Activated B cell treated with CpG ODN at 0.5 μM for 24 hours (primary cell): ENCODE data around the gene SRPK2. TPM values are rescaled to one million over a fixed set of nuclear protein-coding genes. Genes with fewer than 3 reads are reported as not detected.
"Not testable (repeated sequence)": the region's sequence is repeated elsewhere in the genome, so short reads cannot be mapped to it uniquely, and the experiment has no call there.

Source experiments
- ATAC-seq: fragments of 200-7000 bp; cut with Tn5 transposase; one replicate; pipeline ENCODE4 v1.10.0; 2021; ENCODE audit warnings: low read depth, mild to moderate bottlenecking, moderate library complexity
- CTCF ChIA-PET: fragments of 350-600 bp; sonication (Branson Sonifier 250); formaldehyde crosslinking; loops from one replicate; lab custom pipeline; 2021; ENCODE audit warnings: antibody characterized with exemption; lab: Charles Lee
- POLR2A ChIA-PET: fragments of 350-600 bp; sonication (Branson Sonifier 250); formaldehyde crosslinking; loops from one replicate; lab custom pipeline; 2021; ENCODE audit warnings: antibody characterized with exemption; lab: Charles Lee
- DNase-seq: peaks from one replicate; pipeline ENCODE4 v3.0.0; 2022
- H3K27ac Mint-ChIP-seq: one replicate; pipeline ENCODE4 v1.8.0; 2020; ENCODE audit warnings: mixed read lengths
- H3K27me3 Mint-ChIP-seq: one replicate; pipeline ENCODE4 v1.8.0; 2021; ENCODE audit warnings: mixed read lengths
- H3K36me3 Mint-ChIP-seq: one replicate; pipeline ENCODE4 v1.8.0; 2021; ENCODE audit warnings: low read depth, mixed read lengths
- H3K4me1 Mint-ChIP-seq: one replicate; pipeline ENCODE4 v1.8.0; 2021; ENCODE audit warnings: mixed read lengths
- H3K4me3 Mint-ChIP-seq: one replicate; pipeline ENCODE4 v1.8.0; 2020; ENCODE audit warnings: mild to moderate bottlenecking, mixed read lengths
- H3K9me3 Mint-ChIP-seq: one replicate; pipeline ENCODE4 v1.8.0; 2020; ENCODE audit warnings: mixed read lengths
- CTCF ChIP-seq: fragments of 200-600 bp; IDR thresholded peaks from one replicate; pipeline ENCODE4 v1.8.0; 2022; ENCODE audit warnings: antibody characterized with exemption, mild to moderate bottlenecking
- intact Hi-C: fragments of 100-400 bp; cut with micrococcal nuclease; formaldehyde crosslinking; loops from one replicate; pipeline ENCODE4 v1.15.1; 2024
- total RNA-seq: library from RNA; stranded (reverse); gene quantifications from 2 replicates; pipeline ENCODE4 v1.2.3, GENCODE V29; 2022

The SRPK2 gene
- total RNA-seq, 1 donor from 2014 or later: 59.2 TPM

- ATAC-seq (peak; percentile 88), DNase-seq (peak; percentile 40)
- TF ChIP-seq CTCF: no peak
- Mint-ChIP-seq H3K4me3 (peak overlapping the region; percentile 82), H3K36me3 (no peaks in the 10 kb centered on the region), H3K9me3 (no peaks in the 10 kb centered on the region), H3K27ac (peak overlapping the region; percentile 99), H3K4me1 (peaks cover 86% of the 10 kb centered on the region), H3K27me3 (no peaks in the 10 kb centered on the region)
- POLR2A ChIA-PET: interaction anchor here (1.0 to 3.8 kb wide), 7 partner anchors 9 to 411 kb away, joined by 3 to 36 read pairs (median 5); partner anchors contain the start of genes RINT1 and SRPK2
- CTCF ChIA-PET: interaction anchor here (1.2 to 2.0 kb wide), 2 partner anchors 15 to 36 kb away, joined by 4 read pairs; partner anchors contain the start of gene SRPK2
- intact Hi-C loops: loop anchor here (1.0 to 10.0 kb wide), 8 partner anchors 15 to 453 kb away; partner anchors contain the start of genes PUS7 and SRPK2
Measured at GRCh38 chr7:105352018-105352612, 36.6 kb downstream of the SRPK2 start.

- peak overlapping the region; percentile 32 for H3K4me3 Mint-ChIP-seq
- DNase-seq: no peak
- POLR2A ChIA-PET: interaction anchor here (0.7 to 1.8 kb wide), 4 partner anchors 9 to 405 kb away, joined by 3 to 9 read pairs (median 5); no protein-coding TSS in a partner anchor
- H3K36me3 Mint-ChIP-seq: no peaks in the 10 kb centered on the region
- no peaks in the 10 kb centered on the region for H3K9me3 Mint-ChIP-seq
- peaks cover 85% of the 10 kb centered on the region for H3K4me1 Mint-ChIP-seq
- CTCF ChIA-PET: interaction anchor here (0.7 to 1.1 kb wide), 2 partner anchors 9 to 88 kb away, joined by 4 to 5 read pairs; no protein-coding TSS in a partner anchor
- peak overlapping the region; percentile 89 for H3K27ac Mint-ChIP-seq
- no peak for TF ChIP-seq CTCF
- no peaks in the 10 kb centered on the region for H3K27me3 Mint-ChIP-seq
- intact Hi-C loops: loop anchor here (5.0 to 10.0 kb wide), 2 partner anchors 171 to 454 kb away; partner anchors contain the start of gene PUS7
- ATAC-seq: no peak
Measured at GRCh38 chr7:105350906-105351305, 37.8 kb downstream of the SRPK2 start.

- CTCF ChIA-PET, ATAC-seq, H3K27ac Mint-ChIP-seq, intact Hi-C loops, H3K4me3 Mint-ChIP-seq, H3K27me3 Mint-ChIP-seq, H3K9me3 Mint-ChIP-seq, H3K36me3 Mint-ChIP-seq, DNase-seq: not testable (repeated sequence)
- POLR2A ChIA-PET: interaction anchor here (0.6 to 0.8 kb wide), 4 partner anchors 103 to 425 kb away, joined by 5 to 10 read pairs (median 8); no protein-coding TSS in a partner anchor
- peaks cover 80% of the 10 kb centered on the region for H3K4me1 Mint-ChIP-seq
Measured at GRCh38 chr7:105348177-105348576, 40.5 kb downstream of the SRPK2 start.

GRCh38 chr7:105346593-105347322 lies 42.0 kb downstream of the SRPK2 start:
- H3K4me1 Mint-ChIP-seq: peaks cover 78% of the 10 kb centered on the region
- no peak for DNase-seq
- no peaks in the 10 kb centered on the region for H3K36me3 Mint-ChIP-seq
- H3K27me3 Mint-ChIP-seq: no peaks in the 10 kb centered on the region
- CTCF ChIA-PET: interaction anchor here (1.4 kb wide), 1 partner anchor 10 kb away, joined by 3 read pairs; no protein-coding TSS in a partner anchor
- H3K4me3 Mint-ChIP-seq: no peak overlapping the region
- H3K9me3 Mint-ChIP-seq: no peaks in the 10 kb centered on the region
- intact Hi-C loops: no loop called here
- TF ChIP-seq CTCF: no peak
- peak overlapping the region; percentile 76 for H3K27ac Mint-ChIP-seq
- POLR2A ChIA-PET: interaction anchor here (0.5 to 1.5 kb wide), 5 partner anchors 12 to 246 kb away, joined by 3 to 9 read pairs (median 7); no protein-coding TSS in a partner anchor
- ATAC-seq: no peak

- CTCF ChIA-PET: interaction anchor here (1.0 to 1.4 kb wide), 3 partner anchors 9 to 84 kb away, joined by 3 to 4 read pairs (median 3); no protein-coding TSS in a partner anchor
- DNase-seq: no peak
- H3K4me1 Mint-ChIP-seq: peaks cover 74% of the 10 kb centered on the region
- peak; percentile 18 for ATAC-seq
- H3K9me3 Mint-ChIP-seq: no peaks in the 10 kb centered on the region
- H3K27ac Mint-ChIP-seq: peak overlapping the region; percentile 76
- H3K36me3 Mint-ChIP-seq: no peaks in the 10 kb centered on the region
- no peak for TF ChIP-seq CTCF
- H3K27me3 Mint-ChIP-seq: no peaks in the 10 kb centered on the region
- POLR2A ChIA-PET: interaction anchor here (0.5 to 1.5 kb wide), 3 partner anchors 42 to 1193 kb away, joined by 3 to 10 read pairs (median 4); no protein-coding TSS in a partner anchor
- H3K4me3 Mint-ChIP-seq: no peak overlapping the region
- intact Hi-C loops: no loop called here
Measured at GRCh38 chr7:105346138-105346537, 42.6 kb downstream of the SRPK2 start.
